Activated effector memory CD4-positive, alpha-beta T cell treated with Interleukin-2 at 50 U/mL for 16 hours (primary cell): ENCODE measurements around the gene DMKN.
A peak's percentile ranks its signal among the peaks of the same experiment; 100 is the strongest.

ENCODE experiments used
- DNase-seq: peaks from one replicate; pipeline ENCODE4 v3.0.0-alpha.2; 2020

DMKN gene

DNA sequence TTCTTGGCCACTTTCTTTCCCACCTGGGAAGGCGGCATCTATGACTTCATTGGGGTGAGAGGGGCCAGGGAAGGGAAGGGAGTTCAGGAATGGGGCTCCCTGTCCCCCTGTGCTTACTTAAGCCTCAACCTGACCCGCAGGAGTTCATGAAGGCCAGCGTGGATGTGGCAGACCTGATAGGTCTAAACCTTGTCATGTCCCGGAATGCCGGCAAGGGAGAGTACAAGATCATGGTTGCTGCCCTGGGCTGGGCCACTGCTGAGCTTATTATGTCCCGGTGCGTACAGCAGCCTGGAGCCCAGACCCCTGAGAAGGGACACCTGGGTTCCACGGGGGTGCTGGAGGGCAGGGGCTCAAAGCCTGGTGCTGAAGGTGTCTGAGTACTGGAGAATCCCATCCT lies 33.1 kb upstream of the DMKN start:
- DNase-seq, result no peak

DNA sequence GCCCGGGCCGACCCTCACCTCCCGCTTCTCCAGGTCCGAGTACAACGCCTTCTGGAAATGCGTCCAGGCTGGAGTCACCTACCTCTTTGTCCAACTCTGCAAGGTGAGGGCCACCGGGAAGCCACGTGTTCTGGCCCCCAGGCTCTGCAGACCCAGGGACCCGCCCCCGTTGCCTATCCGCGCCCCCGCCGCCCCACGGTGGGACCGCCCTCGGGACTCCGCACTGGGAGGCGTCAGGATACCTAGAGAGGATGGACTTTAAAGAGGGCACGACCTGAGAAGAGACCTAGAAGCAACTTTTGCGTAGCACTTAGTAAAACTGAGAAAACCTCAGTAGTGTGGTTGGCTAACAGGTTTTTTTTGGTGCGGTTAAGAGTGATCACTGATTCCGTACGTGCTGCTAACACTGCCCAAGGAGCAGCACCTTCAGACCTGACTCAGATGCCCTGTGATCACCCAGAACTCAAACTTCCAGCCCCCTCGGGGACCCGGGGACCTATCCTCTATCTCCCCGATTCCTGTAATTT lies 32.5 kb upstream of the DMKN start:
- peak; percentile 12 for DNase-seq

DNA sequence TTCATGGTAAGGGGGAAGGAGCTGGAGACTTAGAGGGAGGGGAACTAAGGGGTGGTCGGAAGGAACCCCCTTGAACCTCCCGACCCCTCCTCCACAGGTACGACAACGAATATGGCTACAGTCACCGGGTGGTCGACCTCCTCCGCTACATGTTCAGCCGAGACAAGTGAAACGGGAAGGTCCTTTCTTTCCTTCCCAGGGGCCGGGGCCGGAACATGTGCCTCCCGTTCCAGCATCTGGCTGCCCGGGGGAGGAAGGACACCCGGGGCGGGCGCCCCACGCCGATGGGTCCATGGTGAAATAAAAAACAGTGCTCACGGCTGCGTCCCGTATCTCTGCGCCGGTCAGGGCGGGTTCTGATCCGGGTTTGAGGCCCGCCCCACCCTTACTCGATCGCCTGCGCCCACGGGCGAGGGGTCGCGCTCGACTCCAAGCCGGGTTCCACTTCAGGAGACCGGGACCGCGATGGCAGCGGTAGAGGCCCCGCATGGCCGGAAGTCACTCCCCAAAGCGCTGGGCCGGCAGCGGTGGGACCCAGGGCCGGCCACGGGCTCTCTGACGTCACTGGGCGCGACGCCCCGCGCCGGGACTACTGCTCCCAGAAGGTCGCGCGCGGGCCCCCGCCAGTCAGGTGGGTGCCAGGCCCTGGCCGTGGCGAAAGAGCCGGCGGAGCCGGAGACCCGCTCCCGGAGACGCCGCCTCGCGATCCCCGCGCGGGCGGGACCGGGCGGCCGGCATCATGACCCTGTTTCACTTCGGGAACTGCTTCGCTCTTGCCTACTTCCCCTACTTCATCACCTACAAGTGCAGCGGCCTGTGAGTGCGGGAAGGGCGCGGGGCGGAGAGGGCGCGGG lies 31.8 kb upstream of the DMKN start, which contains the start of gene TMEM147:
TMEM147 (plus strand) TSS at position 626 of the 854 bp plus-strand sequence; CDS start at position 740, 114 bp downstream.
- DNase-seq, result peak; percentile 67

DNA sequence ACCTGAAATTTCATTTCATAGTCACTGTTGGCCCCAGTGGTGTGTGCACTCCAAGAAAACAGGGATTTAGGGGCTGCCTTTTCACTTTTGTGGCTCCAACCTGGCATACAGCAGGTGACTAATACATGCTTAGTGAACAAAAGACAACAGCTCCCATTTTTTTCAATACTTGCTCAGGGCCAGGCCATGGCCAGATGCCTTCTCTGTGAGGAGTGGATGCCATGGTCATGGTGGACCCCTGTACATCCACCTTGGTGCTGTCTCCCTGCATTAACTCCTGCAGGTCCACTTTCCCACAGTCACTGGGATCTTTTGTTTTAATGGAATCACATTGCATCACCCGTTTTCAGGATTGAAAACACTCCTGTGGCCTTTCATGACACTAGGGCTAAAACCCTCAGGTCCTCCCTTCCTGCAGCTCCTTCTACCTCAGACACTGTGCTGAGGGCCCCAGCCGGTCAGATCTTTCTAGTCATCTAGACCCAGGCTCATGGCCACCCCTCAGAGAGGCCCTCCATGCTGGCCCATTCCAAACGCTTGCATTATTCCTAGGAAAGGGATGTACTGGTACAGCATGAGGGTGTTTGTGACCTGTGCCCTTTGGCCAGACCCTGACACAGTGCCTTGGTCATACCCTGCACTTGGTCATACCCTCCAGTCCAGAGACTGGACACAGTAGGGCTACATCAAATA lies 30.8 kb upstream of the DMKN start:
- DNase-seq, result no peak

DNA sequence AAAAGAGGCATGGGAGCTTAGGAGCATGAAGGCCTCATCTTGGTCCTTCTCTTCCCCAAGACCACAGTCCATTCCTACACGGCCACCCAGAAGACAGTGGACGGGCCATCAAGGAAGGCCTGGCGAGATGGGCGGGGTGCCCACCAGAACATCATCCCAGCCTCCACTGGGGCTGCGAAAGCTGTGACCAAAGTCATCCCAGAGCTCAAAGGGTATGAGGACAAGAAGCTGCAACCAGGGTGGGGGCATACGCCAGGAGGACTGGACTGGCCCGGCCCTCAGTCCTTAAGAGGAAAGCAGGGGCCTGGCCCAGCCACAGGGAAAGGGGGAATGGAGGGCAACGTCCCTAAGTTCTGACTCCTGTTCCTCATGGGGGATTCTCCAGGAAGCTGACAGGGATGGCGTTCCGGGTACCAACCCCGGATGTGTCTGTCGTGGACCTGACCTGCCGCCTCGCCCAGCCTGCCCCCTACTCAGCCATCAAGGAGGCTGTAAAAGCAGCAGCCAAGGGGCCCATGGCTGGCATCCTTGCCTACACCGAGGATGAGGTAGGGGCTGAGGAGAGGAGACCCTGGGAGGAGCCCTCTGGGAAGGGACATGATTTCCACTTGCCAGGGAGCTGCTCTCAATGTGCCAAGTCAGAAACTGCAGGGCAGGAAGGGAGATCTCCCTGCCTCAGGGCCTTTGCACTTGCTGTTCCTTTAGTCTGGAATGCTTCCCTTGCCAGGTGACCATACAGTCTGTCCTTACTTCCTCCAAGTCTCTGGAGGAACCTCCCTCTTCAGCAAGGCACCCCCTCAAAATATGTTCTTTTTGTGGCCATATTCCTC lies 30.0 kb upstream of the DMKN start:
- no peak for DNase-seq

DNA sequence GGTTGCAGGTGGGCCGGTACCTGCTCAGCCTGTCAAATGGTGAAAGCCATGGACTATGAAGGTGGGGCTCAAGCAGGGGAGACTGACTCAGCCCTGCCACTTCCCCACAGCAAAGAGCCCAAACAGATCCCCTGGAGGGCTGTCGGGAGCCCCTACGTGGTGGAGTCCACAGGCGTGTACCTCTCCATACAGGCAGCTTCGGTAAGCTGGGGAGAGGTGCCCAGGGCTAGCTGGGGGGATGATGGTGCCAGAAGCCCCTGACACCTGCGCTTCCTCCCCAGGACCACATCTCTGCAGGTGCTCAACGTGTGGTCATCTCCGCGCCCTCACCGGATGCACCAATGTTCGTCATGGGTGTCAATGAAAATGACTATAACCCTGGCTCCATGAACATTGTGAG lies 28.8 kb upstream of the DMKN start:
- DNase-seq, result no peak

DNA sequence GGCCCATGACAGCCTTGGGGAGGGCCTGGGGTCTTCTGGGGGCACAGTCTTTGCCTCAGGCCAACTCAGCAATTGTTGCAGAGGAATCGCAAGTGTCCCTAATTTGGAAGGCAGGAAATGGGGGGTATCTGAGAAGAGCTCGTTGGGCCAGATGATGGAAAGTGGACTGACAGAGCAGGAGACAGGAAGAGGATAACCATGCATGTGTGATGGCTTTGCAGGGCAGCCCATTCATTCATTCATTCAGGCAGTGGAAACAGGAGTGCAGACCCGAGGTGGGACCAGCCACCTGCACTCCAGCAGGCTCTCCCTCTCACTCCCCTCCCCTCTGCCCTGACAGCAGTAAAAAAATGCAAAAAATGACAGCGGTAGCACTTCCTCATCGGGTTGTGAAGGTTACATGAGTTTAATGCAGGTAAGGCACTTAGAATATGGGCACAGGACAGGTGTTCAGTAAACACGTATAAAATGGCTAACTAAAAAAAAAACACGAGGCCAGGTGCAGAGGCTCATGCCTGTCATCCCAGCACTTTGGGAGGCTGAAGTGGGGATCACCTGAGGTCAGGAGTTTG lies 27.0 kb upstream of the DMKN start:
- no peak for DNase-seq

DNA sequence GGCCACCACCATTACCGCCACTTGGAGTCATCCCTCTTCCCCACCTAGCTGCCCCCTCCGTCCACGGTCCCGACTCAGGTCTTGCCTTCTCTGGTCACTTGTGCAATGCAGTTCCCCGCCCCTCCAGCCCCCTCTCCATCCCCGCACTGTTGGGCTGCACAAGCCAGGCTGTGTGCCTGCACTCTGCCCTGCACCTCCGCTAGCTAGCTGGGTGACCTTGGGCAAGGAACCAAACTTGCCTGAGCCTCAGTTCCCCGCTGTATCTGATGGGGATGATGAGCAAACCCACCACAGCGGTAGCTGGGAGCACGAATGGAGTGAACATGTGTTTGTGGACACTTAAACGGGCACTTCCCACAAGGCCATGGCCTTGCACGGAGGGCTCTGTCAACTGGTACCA lies 26.4 kb upstream of the DMKN start:
- DNase-seq, result no peak

DNA sequence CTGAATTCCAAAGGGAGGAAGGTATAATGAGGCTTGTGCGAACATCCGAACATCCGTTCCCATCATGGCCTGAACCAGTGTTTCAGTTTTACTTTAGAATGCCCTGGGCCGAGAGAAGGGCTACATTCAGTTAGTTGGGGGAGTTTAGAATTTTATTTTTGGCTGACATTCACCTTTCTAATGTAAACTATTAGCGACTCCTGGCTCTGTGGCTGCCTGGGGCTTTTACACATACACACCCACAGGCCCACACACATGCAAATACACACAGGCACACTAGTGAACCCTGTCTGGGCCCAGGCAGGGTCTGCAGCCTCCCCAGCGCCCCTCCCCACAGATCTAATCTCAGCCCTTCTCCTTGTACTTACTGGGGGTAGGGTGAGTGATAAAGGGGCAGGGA lies 25.9 kb upstream of the DMKN start:
- no peak for DNase-seq

DNA sequence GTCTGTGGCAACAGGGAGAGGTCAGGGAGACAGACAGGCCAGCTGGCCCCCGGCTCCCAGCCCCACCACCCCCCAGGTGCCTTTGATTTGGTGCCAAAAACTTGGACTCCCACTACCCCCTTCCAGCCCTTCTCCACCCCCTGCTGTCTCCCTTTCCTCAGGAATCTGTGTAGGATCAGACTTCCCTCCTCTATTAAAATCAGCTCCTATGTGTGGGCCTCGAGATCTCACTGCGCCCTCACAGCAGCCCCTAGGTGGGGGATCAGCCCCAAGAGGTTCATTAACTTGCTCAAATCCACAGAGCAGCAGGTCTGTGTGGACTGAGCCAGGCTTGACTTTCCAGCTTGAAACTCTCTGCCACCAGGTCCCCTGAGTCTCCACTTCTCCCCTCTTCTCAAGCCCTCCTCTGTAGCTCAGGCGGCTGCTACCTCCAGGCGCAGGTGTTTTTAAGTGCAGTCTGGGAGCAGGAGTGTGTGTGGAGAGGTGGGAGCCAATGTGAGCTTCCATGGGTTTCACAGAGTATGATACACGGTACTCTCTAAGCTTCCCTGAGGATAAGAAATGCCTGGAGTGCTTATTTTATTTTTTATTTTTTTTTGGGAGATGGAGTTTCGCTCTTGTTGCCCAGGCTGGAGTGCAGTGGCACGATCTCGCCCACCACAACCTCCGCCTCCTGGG lies 21.5 kb upstream of the DMKN start:
- no peak for DNase-seq

DNA sequence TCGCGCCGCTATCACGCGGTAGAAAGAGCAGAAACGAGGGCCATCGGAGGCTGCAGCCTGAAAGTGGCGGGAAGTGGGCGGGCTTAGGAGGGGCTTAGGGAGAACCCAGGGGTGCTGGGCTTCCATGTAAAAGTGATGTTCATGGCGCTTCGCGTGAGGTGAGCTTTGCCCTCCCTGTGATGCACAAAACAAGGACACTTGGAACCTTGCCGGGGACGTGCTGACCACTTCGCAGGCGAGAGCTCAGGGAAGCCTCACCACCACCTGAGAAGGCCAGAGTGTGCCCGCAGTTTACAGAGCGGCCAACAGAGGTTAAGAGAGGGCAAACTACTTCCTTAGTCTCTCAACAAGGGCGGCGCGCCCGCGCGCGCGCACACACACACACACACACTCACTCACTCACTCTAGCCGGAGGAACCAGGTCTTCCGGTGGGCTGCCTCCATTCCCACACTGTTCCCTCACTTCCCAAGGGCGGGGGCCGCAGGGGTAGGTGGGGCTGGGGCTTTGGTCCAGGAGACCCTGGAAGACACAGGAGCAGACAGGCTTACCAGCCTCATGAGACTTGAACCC lies 20.5 kb upstream of the DMKN start:
- peak; percentile 4 for DNase-seq

DNA sequence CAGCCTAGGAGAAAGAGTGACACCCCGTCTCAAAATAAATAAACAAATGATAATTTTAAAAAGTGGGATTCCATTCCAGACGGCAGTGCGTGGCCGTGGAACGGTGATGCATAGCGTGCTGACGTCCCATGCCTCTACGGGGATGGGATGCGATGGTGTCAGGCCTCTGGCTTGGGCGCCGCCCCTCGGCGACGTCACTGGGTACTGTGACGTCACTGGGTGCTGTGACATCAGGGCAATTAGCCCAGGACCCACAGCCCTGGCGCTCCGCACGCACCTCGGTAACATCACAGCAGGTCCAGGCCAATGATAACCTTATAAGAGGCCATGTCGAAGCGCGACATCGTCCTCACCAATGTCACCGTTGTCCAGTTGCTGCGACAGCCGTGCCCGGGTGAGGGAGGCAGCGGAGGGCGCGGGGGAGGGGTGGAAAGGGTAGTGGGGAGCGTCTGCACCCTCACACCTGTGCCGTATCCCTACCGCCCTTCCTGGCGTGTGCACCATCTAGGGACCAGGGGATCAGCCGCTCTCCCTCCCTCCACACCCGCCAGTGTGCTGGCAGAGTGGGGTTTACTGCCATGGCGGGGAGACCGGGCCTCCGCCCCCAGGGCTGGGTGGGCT lies 19.9 kb upstream of the DMKN start, which contains the start of gene GAPDHS:
GAPDHS (plus strand) TSS at position 256 of the 621 bp plus-strand sequence; CDS start at position 328, 72 bp downstream.
- no peak for DNase-seq

DNA sequence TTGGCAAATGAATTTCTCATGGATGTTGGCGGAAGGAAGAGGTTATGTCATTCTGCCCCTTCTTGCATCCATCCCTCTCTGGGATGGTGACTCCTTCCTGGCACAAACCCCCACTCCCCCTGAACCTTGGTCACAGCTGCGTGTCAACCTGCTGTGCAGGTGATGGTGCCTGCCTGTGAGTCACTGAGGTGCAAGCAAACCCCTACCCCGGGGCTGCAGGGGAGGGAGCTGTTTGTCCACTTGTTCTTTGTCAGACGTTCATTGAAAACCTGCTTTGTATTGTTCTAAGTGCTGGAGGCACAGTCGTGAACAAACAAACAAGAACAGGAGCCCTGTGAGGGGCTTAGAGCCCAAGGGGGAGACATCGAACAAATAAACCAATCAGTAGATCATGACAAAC lies 17.8 kb upstream of the DMKN start:
- no peak for DNase-seq

DNA sequence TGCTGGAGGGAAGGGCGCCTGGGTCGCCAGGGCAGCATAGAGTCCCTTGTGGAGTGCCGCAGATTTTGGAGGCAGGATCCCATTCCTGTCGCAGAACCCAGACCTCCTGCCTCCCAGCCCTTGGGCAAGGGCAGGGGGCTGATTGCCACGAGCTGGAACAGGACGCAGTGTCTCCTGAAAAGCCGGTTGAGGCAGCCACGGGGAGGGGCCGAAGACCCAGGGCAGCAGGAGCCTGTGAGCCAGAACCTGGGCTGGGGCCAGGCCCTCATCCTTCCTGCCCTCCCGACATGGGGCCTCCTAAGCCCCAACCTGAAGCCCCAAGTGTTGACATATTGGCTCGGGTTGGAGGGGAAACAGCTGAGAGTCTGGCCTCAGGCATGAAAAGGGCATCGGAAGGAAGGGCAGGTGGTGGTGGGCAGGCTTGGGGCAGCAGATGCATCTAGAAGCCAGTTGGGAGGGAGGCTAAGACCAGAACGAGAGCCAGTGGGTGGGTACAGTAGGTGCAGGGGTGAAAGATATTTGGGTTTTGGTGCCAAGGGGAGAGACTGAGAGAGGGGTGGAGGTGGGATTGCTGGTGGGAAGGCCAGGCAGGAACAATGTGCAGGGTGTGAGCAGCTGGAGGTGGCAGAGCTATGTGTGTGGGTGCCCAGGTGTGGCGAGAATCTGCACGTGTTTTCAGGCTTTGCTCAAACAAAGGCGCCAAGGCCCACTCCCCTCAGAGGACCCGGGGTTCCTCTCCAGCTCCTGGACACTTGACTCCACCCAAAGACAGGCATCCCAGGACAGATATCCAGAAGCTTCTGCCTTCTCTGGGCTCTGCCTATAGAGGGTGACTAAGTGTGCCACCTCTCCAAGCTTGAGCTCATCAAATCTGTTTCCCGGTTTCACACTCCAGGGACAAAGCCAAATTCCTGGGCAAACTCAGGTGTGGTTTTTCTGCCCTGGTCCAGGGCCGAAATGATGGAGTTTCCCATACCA lies 16.1 kb upstream of the DMKN start:
- no peak for DNase-seq

DNA sequence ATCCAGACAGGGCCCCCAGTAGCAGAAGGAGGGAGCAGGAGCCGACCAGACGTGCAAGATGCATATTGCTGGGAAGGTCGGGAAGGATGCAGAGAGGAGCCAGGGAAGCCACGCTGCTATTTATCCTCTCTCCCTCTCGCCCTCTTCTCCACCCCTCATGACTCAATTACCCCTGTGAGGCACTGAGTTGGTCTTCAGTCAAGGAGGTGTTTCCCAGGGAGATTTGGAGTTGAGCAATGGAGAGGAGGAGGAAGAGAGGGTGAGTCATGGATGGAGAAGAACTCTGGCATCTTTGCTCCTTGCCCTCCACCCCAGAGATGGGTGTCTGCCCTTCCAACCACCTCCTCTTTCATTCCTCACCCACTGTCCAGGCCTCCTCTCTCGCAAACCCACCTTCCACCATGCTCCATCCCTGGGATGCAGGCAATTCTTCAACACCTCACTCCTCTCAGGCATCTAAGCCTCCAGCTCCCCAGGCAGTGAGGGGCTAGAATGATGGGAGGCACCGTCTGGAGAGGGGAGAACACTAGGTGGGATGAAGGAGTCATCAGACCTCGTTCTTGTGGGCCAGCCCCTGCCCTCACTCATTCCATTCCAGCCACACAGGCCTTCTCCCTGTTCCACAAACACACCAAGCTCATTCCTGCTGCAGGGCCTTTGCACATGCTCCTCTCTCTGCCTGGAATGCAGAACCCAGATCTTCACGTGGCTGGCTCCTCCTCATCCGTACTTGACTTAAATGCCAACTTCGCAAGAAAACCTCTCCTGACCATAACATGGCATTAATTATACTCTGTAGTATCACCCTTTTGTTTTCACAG lies 15.0 kb upstream of the DMKN start, which contains the start of gene SBSN:
SBSN (minus strand) TSS at position 94 of the 821 bp plus-strand sequence; CDS start at position 64, 30 bp downstream.
- DNase-seq, result no peak

DNA sequence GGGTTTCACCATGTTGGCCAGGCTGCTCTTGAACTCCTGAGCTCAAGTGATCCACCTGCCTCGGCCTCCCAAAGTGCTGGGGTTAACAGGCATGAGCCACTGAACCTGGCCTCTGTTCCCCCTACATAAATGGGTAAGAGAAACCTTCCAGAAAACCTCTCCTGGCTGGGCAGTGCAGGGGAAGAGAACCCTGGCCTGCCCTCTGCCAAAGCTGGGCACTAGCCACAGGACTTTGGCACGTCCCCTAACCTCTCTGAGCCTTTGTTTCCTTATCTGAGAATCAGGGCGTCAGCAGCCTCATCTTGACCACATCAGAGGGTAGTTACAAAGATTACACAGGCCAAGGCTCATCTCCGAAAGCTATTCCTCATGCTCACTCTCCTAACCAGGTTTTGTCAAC lies 12.4 kb upstream of the DMKN start:
- no peak for DNase-seq

DNA sequence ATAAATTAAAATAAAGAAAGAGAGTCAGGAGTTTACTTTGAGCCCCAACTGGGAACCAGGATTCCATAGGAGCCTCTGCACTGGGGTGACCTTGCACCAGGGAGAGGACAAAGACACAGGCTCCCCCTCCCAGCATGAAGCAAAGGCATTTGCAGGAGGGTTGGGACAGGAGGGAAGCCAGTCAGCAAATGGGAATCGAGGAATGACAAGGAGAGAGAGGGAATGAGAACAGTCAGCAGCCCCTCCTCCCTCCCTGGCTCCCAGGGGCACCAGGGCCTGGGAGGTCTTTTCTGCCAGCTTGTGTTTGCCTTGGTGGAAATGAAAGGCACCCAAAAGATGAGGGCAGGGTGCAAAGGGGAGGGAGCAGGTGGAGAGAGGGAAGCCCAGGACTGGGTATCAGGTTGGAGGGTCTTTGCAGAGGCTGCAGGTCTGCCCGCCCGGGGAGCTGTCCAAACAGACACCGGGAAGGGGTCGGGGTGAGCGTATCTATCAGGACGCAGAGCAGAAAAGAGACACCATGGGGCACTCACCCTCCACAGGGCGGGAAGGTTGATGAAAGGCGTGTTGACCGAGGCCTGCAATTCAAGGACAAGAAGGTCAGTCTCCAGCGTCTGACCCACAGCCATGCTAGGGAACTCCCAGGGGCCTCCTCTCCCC lies 10.9 kb upstream of the DMKN start:
- DNase-seq, result no peak

DNA sequence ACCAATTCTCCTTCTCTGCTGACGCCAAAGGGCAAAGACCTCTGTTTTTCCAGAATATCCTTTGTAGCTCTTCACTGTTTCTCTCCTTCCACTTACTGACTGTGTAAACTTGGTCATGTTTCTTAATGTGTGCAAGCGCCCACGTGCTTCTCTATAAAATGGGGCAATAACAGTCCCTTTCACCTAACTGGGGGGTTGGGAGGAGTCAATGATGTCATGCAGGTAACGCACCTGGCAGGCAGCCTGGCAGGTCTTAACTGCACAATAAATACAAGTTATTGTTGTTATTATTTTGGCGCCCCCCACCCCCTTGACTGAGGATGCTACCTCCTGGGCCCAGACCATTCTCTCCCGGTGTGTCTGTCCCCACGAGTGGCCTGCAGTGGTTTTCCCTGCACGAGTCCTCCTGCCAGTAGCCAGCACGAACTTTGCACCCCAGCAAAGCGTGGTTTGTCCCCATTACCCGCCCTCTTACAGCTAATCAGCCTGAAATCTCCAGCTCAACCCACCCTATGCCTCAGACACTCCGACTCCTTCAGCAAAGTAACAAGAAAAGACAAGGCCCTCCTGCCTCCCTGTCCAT lies 9.4 kb upstream of the DMKN start:
- DNase-seq, result no peak
